Heart right ventricle (tissue), 16 donors: ENCODE results near the gene ZNF865. TPM values are rescaled to one million over a fixed set of nuclear protein-coding genes. Genes with fewer than 3 reads are reported as not detected.

Experiments
- ATAC-seq, 8 donors: fragments of 200-7000 bp; cut with Tn5 transposase; one replicate each; pipeline ENCODE4 v1.9.1; 2020; ENCODE audit warnings: mild to moderate bottlenecking in 8 of 8, moderate library complexity in 8 of 8, moderate number of reproducible peaks in 1 of 8
- DNase-seq, 2 donors: peaks; one replicate each; pipeline ENCODE4 v3.0.0-alpha.2; 2020
- H3K27ac ChIP-seq, 10 donors: fragments of 200-600 bp; sonication (generic) in 2 of 10; one replicate each; pipeline versions ENCODE4 v1.5.0 to v1.8.0; 2020 to 2022; ENCODE audit warnings: mild to moderate bottlenecking in 3 of 10
- H3K27me3 ChIP-seq, 7 donors: fragments of 200-600 bp; one replicate each; pipeline ENCODE4 v1.8.0; 2021 to 2022; ENCODE audit warnings: mild to moderate bottlenecking in 2 of 7
- H3K36me3 ChIP-seq, 9 donors: fragments of 200-600 bp; sonication (generic) in 1 of 9; one replicate each; pipeline versions ENCODE4 v1.5.0 to v1.8.0; 2020 to 2022; ENCODE audit warnings: mild to moderate bottlenecking in 2 of 9
- H3K4me1 ChIP-seq, 9 donors: fragments of 200-600 bp; sonication (generic) in 1 of 9; one replicate each; pipeline versions ENCODE4 v1.5.0 to v1.8.0; 2020 to 2022; ENCODE audit warnings: mild to moderate bottlenecking in 4 of 9
- H3K4me3 ChIP-seq, 10 donors: fragments of 200-600 bp; sonication (generic) in 2 of 10; one replicate each; pipeline versions ENCODE4 v1.5.0 to v1.8.0; 2020 to 2022; ENCODE audit warnings: mild to moderate bottlenecking in 7 of 10, moderate library complexity in 2 of 10
- H3K9me3 ChIP-seq, 11 donors: fragments of 200-600 bp in 10 of 11; sonication (generic) in 2 of 11; one replicate each; pipeline versions ENCODE4 v1.5.0 to v1.8.0; 2013 to 2022; ENCODE audit warnings: mild to moderate bottlenecking in 2 of 11, control low read depth in 1 of 11, moderate library complexity in 1 of 11
- CTCF ChIP-seq, 9 donors: fragments of 200-600 bp; sonication (generic) in 2 of 9; IDR thresholded peaks; one replicate each; pipeline versions ENCODE4 v1.5.0 to v1.8.0; 2021 to 2022; ENCODE audit warnings: antibody characterized with exemption in 9 of 9, mild to moderate bottlenecking in 5 of 9, moderate library complexity in 1 of 9
- WGBS, 2 donors: extraction: QIAGEN DNeasy Blood & Tissue Kit; methylation state at CpG; one replicate each; pipeline ENCODE4 v1.1.7; 2013; ENCODE audit warnings: inconsistent platforms in 1 of 2; 5-methylcytosine and 5-hydroxymethylcytosine counted together
- intact Hi-C, 10 donors: fragments of 100-400 bp; cut with DNase I; formaldehyde crosslinking; loops; one replicate each; pipeline versions ENCODE4 v1.11.1 to v1.14.2; 2022
- polyA plus RNA-seq, 2 donors: library from polyadenylated mRNA; stranded (reverse); fragments of 200-250 nt; gene quantifications; one replicate each; pipeline ENCODE4 v1.2.3, GENCODE V29; 2013
- total RNA-seq, 10 donors: library from RNA; stranded (reverse); fragmentation: NEBNext Ultra II Directional in 3 of 10; extraction: Animal tissue kit (Norgen Biotek cat#: 25700) in 3 of 10; gene quantifications; one replicate each; pipeline versions ENCODE4 v1.2.1 to v1.2.4, GENCODE V29; 2021 to 2023
- donor health status: Arrhythmogenic right ventricular cardiomyopathy.
- donor health status: ischemic (EF 13 %, LVEDD 7.1; RV severe dilation, severe dysfunction).
- donor health status: healthy with polysubstance abuse.
- donor health status: DM: no; HTN: yes; CAD: no.
- donor health status: DM: no; HTN: no; CAD: no.
- donor health status: ischemic (EF 25% LVEDD 6.9; RV normal size, moderate dysfunction).
- donor health status: ischemic (EF 25% LVEDD 5.7; RV mildly dilated, moderate dysfunction).
- donor health status: healthy.
- donor health status: DM: yes; HTN: yes; CAD: no.
- donor health status: Ischemic cardiomyopathy.
- donor health status: ischemic (EF 35%, LVEDD 5.7; RV mildly dilated, moderate dysfunction).
- donor health status: nonischemic (EF 11% LVEDD 7.7; RV severe dilation, severe dysfunction).
- donor health status: DM: yes; HTN: yes; CAD: no.
- donor health status: PGD.
- donor health status: ischemic (EF 29% LVEDD 5.4; RV normal size, mild dysfunction).
- donor health status: nonischemic (EF 23%, LVEDD 6.1; RV moderate dilation, normal function).

ZNF865 gene
- total and polyA plus RNA-seq, 12 donors, result 11.8 to 26.5 (median 13.7) TPM

- DNase-seq, result no peak
- Histone ChIP-seq H3K36me3 (peaks cover 0 to 21% (median 7%) of the 10 kb centered on the region in 9 donors), H3K9me3 (no peaks in the 10 kb centered on the region), H3K27me3 (no peaks in the 10 kb centered on the region), H3K4me1 (peaks cover 5 to 52% (median 15%) of the 10 kb centered on the region in 9 donors), H3K27ac (peak overlapping the region; percentile 0 to 95 (median 91)), H3K4me3 (no peak overlapping the region)
- ATAC-seq, result no peak
- intact Hi-C loops, result no loop called here
- WGBS, 2 donors, result 96 to 98% methylated on average over 7 of the region's 7 CpGs
- TF ChIP-seq CTCF (IDR thresholded peaks at IDR 0.05), result no peak
These were observed 17.7 kb downstream of the ZNF865 start for GRCh38 chr19:55623130-55623529.

GRCh38 chr19:55623561-55623960 is 18.1 kb downstream of the ZNF865 start:
- peaks cover 5 to 52% (median 15%) of the 10 kb centered on the region in 9 donors for H3K4me1 ChIP-seq
- peaks cover 0 to 19% (median 7%) of the 10 kb centered on the region in 9 donors for H3K36me3 ChIP-seq
- ATAC-seq, result no peak
- WGBS, 2 donors, result 32 to 36% methylated on average over 7 of the region's 7 CpGs
- intact Hi-C loops, result no loop called here
- H3K27ac ChIP-seq, result peak overlapping the region; percentile 0 to 95 (median 91)
- TF ChIP-seq CTCF (IDR thresholded peaks at IDR 0.05), result no peak
- H3K9me3 ChIP-seq, result no peaks in the 10 kb centered on the region
- H3K4me3 ChIP-seq, result peak overlapping the region in 8 of 10 donors; percentile 2 to 63 (median 59)
- no peaks in the 10 kb centered on the region for H3K27me3 ChIP-seq
- DNase-seq, result no peak

GRCh38 chr19:55624109-55625003 is 18.9 kb downstream of the ZNF865 start, which contains the start of gene ZNF784:
Gene ZNF784 (minus strand): TSS chr19:55624566. CDS start chr19:55624561, 5 bp downstream.
- TF ChIP-seq CTCF (IDR thresholded peaks at IDR 0.05), result no peak
- Histone ChIP-seq H3K27me3 (no peaks in the 10 kb centered on the region), H3K4me3 (peak within 1 kb of the TSS; percentile 32 to 63 (median 58)), H3K36me3 (peaks cover 0 to 19% (median 7%) of the 10 kb centered on the region in 9 donors), H3K4me1 (peaks cover 5 to 44% (median 15%) of the 10 kb centered on the region in 9 donors), H3K9me3 (no peaks in the 10 kb centered on the region), H3K27ac (peak within 1 kb of the TSS; percentile 85 to 97 (median 92))
- DNase-seq (peak; percentile 93 to 95), ATAC-seq (peak; percentile 92 to 97 (median 95))
- intact Hi-C loops, result loop anchor here in 4 of 10 donors (1.0 to 5.0 kb wide), 5 partner anchors 18 to 112 kb away; partner anchors contain the start of gene FIZ1 (in 1 of the 4)
- 1% methylated on average over 51 to 56 of the region's 56 CpGs for WGBS, 2 donors

- no peak for TF ChIP-seq CTCF (IDR thresholded peaks at IDR 0.05)
- intact Hi-C loops, result loop anchor here in 4 of 10 donors (2.0 to 5.0 kb wide), 4 partner anchors 18 to 113 kb away; no protein-coding TSS in a partner anchor
- no peaks in the 10 kb centered on the region for H3K27me3 ChIP-seq
- peak overlapping the region in 7 of 10 donors; percentile 85 to 97 (median 94) for H3K27ac ChIP-seq
- 55 to 56% methylated on average over 11 of the region's 11 CpGs for WGBS, 2 donors
- no peaks in the 10 kb centered on the region for H3K9me3 ChIP-seq
- no peak for ATAC-seq
- no peak for DNase-seq
- H3K4me1 ChIP-seq, result peaks cover 5 to 38% (median 15%) of the 10 kb centered on the region in 9 donors
- peaks cover 0 to 19% (median 7%) of the 10 kb centered on the region in 9 donors for H3K36me3 ChIP-seq
- peak overlapping the region; percentile 32 to 63 (median 58) for H3K4me3 ChIP-seq
These were observed 19.5 kb downstream of the ZNF865 start for GRCh38 chr19:55625004-55625326.
